Activated CD4-positive, alpha-beta T cell treated with anti-CD3 and anti-CD28 coated beads, Interleukin-2, Interleukin-4, amounts not matched to agents 100 ng/mL and 50 ng/mL, durations not matched to agents 16 hours and 8 hours (primary cell): Measurements from ENCODE around the gene TANGO2.
A peak's percentile ranks its signal among the peaks of the same experiment; 100 is the strongest.

Experiments
- DNase-seq: peaks from one replicate; pipeline ENCODE4 v3.0.0-alpha.2; 2020; ENCODE audit warnings: low spot score

Gene TANGO2

GRCh38 chr22:20027966-20028854 lies 7.3 kb downstream of the TANGO2 start:
- DNase-seq, result no peak

- DNase-seq, result no peak
These were observed 8.1 kb downstream of the TANGO2 start for GRCh38 chr22:20028855-20029549.

- DNase-seq, result no peak
These were observed 8.8 kb downstream of the TANGO2 start for GRCh38 chr22:20029550-20030225.

DNA sequence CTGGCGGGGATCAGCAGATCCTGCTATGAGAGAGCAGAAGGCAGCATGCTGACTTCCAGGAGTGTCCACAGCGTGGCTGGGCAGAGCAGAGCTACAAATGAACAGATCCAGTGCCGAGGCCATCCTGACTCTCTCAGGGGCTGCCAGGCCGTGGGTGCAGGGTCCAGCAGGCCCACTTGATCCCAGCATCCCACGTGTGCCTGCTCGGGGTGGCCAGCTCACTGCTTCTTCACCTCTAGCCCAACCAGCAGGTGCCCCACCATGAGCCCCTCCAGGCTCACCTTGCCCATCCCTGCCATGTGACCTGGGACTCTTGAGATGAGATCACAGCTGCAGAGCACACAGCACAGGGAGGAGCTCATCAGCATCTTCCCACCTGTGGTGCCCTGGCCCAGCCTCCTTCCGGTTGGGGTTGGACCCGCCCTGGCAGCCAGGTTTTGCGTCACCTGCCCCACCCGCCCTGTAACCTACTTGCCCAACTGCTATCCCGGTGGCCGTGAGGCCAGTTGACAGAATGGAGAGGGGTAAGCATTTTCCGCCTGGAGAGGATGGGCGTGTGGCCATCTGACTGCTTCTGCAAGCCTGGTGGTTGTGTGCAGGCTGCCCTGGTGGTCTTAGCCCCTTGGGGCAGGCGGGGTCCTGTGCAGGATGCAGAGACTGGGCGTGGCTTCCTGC lies 11.0 kb downstream of the TANGO2 start:
- DNase-seq, result no peak

DNA sequence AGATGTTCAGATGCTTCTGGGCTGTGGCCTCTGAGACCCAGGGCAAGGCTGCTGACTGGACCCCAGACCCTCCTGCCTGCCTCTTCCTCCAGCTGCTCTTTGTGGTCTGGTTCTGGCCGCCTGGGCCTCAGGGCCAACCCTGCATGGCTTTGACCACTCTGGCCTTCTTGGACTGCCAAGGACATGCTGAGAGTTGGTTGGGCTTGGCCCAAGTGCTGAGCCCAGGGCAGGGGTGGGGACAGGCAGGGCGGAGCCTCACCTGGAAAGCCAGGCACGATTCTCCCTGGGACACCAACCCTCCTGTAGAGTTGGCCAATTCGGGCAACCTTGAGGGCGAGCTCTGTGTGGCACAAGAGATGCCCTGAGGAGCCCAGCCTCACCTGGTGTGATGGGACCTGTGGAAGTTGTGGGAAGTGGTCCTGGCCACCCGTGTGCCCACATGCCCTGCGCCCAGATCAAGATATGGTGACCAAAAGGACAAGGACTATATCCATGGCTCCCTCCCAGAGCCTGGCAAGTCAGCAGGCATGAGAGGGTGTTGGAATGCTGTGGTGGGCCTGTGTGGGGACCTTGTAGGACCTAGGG lies 11.6 kb downstream of the TANGO2 start:
- DNase-seq, result no peak

- no peak for DNase-seq
These were observed 12.3 kb downstream of the TANGO2 start for GRCh38 chr22:20033045-20033706.

- DNase-seq, result no peak
These were observed 13.2 kb downstream of the TANGO2 start for GRCh38 chr22:20034143-20034542.

GRCh38 chr22:20035375-20036083 lies 14.6 kb downstream of the TANGO2 start:
- no peak for DNase-seq

DNA sequence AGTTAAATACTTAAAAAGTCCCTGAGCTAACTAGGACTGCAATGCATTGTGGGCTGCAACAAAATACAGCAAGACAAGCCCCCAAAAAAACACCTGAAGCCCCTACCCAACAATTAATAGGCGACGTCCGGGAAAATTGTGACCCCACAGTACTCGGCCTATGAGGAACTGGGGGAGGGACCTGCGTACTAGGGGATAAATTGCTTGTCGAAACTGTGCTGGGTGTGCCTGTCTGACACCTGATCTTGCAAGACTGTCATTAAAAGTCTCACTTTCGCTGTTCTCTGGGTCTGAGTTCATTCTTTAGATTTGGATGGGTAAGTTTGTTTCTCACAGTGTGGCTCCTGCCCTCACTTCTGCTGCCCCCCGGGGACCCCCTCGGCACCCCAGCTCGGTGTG lies 15.2 kb downstream of the TANGO2 start:
- DNase-seq, result no peak

- DNase-seq, result no peak
These were observed 15.9 kb downstream of the TANGO2 start for GRCh38 chr22:20036535-20037392.

DNA sequence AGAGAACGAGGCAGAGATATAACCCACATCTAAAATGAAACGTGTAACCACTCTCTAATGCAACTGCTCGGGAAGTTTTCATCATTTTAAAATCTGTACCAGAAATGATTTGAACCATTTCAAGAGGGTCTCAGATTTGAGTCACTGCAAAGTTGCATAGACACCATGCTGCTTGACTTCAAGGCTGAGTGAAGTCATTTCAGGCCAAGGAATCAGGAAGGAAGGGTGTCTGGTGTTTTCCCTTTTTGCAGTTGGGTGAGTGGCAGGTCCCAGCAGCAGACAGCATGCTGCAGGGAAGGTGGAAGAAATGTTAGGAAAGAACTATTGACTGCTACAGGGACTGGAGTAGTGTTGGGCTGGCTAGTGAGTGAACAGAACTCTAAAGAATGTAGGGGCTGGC lies 16.5 kb downstream of the TANGO2 start:
- peak; percentile 61 for DNase-seq

DNA sequence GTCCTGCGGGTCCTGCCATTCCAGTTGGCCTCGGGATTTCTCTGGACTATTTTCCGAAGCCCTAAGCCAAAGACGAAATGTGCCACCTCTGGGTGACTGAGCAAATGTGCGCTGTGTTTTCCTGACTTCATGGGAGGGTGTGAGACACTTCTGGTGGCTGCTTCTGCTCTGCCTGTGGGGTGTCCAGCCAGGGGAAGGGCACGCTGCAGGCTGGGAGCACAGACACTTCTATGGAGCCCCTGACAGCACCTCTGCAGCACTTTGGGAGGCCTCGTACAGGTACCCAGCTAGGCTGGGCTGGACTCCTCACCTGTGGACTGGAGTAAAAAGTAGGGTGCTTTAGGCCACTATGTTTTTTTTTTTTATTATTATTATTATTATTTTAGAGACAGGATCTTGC lies 17.7 kb downstream of the TANGO2 start:
- DNase-seq, result no peak

GRCh38 chr22:20039683-20040325 lies 18.9 kb downstream of the TANGO2 start:
- no peak for DNase-seq

DNA sequence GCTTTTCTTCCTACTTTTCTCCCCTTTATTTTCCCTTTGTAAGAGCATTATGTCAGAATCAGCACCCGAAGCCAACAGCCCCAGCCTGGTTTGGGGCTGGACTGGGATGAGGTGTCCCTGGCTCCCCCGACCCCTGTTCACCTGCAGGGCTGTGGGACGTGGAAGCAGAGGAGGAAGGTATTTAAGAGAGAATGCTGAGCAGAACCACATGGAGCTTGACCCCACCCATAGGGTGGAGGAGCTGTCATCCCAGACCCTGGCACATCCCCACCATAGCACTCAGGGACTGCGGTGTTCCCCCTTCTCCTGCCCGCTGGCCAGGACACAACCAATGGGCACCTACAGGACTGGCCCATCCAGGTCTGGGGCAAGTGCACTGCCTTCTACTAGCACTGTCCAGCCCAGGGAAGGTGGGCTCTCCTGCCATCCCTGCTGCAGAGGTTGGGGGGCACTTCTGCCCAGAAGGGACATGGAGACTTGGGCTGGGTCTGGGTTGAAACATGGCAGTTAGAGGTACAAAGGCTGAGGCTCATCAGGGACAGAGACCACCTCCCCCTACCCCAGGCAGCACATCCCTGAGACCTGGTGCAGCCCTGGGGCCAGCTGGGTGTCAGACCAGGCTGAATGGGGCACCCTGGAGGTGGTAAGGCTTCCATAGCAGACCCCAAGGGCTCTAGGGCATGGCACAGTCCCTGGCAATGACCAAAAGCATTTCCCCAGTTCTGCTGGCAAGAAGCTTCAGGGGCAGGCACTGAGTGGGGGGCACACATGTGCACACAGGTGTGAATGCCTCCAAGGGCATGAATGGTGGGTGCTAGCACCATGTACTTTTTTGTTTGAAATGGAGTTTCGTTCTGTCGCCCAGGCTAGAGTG lies 19.7 kb downstream of the TANGO2 start:
- DNase-seq, result no peak

- DNase-seq, result no peak
These were observed 22.4 kb downstream of the TANGO2 start for GRCh38 chr22:20043057-20043996.

- DNase-seq, result no peak
These were observed 23.1 kb downstream of the TANGO2 start for GRCh38 chr22:20043997-20044342.

DNA sequence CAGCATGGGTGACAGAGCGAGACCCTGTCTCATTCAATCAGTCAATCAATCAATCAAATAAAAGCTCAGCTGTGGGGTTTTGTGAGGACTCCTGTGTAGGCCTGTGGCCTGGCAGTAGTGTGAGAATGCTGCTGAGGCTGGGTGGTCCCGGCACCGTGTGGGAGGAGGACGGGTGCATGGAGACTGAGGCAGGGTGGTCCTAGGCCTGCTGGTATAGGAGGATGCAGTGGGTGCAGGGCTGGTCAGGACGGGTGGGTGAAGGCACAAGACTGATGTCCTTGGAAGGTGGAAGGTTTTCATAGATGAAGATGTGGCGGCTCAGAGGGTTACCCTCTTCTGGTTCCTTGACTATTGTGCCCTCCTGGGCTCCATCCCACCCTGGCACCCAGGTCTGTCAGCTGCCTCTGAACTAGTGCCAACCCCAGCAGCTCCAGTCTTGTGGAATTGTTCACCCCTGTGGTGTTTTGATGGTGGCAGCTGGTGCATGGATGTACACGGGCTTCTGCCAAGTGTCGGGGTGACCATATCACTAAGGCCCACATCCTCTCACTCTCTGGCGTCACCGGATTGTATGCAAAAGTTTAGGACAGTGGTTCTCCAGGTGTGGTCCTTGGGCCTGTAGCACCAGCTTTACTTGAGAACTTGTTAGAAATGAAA lies 23.7 kb downstream of the TANGO2 start:
- no peak for DNase-seq
